Amniotic epithelial cell (primary cell): ENCODE results near the gene SLC35A1.
"Not testable (repeated sequence)": the region's sequence is repeated elsewhere in the genome, so short reads cannot be mapped to it uniquely, and the experiment has no call there.

ENCODE experiments used
- DNase-seq: peaks from one replicate; pipeline ENCODE4 v3.0.0-alpha.2; 2010; ENCODE audit warnings: low read depth

The SLC35A1 gene, protein sequence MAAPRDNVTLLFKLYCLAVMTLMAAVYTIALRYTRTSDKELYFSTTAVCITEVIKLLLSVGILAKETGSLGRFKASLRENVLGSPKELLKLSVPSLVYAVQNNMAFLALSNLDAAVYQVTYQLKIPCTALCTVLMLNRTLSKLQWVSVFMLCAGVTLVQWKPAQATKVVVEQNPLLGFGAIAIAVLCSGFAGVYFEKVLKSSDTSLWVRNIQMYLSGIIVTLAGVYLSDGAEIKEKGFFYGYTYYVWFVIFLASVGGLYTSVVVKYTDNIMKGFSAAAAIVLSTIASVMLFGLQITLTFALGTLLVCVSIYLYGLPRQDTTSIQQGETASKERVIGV

DNA sequence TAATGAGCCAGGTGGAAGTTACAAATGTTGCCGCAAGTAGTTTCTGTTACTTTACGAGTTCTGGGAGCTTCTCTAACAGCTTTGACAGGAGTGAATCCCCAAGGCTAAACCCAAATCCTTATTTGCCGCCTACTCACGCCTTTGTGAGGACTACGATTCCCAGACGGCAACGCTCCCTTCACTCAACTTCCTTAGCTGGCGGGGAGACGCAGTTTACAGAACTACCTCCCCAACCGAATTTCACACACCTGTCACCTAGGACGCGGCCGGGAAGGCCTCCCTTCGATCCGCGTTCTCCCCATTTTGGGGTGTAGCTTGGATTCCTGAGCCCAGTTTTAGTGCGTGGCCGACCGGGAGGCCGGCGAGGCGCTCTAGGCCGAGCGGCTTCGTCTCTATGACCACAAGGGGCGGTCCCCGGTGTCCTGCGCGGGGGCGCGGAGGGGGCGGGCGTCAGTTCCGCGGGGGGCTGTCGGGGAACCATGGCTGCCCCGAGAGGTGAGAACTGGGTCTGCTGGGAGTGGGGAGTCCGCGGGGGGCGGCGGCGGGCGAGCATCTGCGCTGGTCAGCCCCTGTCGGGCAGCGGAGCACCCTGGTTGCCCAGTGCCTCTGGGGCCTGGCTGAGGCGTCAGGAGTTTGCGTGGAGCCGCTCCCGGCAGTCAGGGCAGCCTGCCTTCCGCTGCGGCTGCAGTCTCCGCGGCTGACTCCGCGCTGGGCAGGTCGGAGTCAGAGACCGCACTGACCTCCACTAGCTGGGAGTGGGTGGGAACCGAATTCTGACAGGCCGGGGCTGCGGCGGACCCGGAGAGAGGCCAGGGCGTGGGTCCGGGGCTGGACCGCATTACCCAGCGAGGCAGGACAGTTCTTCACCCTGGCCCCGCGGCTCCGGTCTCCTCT, at the start of gene SLC35A1:
TSS of gene SLC35A1 (plus strand) at position 450 of the 894 bp plus-strand sequence. CDS start at position 480, 30 bp downstream.
- DNase-seq, result peak; percentile 76

DNA sequence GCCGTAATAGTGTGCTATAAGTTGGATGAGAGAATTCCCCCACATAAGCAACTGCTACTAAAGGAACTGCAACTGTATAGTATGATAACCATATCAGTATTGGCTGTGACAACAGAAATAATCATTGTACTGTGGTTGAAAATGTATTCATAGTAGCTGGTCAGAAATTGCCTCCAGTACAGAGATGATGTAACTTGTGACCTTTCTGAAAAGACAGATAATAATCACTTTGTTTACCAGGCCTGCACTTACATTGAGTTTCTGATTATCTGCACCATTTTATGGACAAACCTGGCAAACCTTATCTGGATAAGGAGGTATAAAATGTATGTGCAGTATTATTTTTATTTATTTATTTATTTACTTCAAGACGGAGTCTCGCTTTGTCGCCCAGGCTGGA, 46.0 kb upstream of the SLC35A1 start:
- DNase-seq, result no peak

DNA sequence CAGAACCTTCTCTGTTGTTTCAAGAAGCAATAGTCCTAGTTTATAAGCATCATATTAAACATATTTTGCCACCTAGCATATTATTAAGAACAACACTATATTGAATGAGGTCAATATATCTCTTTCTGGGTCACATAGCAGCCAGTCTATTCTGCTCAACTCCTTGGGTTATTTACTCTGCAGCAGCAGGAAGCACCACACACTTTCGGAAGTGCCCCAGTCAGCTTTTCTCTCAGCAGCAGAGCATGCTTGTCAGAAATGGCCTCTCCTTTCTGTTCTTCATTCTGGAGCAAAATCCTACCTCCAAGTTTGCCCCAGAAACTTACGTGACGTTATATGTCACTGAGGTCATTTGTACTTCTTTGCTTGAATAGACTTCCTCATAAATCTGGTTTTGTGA, 42.3 kb upstream of the SLC35A1 start:
- DNase-seq, result no peak

DNA sequence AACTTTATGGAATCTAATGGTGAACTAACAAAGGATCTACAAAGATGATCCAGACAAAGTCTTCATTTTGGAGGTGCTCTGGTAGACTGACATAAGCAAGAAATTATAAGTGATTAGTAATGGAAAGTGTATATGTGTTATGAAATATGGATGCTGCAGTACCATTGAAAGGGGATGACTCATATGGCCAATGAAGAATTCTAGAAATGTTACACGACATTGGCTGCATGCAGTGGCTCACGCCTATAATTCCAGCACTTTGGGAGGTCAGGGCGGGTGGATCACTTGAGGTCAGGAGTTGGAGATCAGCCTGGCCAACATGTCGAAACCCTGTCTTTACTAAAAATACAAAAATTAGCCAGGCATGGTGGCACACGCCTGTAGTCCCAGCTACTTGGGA, 41.5 kb upstream of the SLC35A1 start:
- DNase-seq, result peak; percentile 19

DNA sequence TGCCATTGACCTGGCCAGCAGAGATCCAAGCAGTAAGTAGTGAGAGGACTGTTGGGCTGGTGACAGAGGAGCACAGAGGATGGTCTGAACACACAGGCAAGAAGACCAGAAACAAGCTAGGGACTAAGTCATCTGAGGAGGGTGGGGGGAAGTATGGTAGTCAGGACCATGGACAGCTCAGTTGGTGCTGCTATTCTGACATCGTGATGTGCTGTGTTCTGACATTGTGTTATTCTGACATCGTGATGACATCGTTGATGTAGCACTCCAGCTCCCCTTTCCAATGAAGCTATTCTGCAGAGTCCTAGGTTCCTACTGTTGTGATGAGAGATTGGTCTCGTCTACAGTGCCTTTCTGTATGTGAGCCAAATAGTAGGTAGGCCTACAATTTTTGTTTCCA, 36.3 kb upstream of the SLC35A1 start:
- peak; percentile 78 for DNase-seq

DNA sequence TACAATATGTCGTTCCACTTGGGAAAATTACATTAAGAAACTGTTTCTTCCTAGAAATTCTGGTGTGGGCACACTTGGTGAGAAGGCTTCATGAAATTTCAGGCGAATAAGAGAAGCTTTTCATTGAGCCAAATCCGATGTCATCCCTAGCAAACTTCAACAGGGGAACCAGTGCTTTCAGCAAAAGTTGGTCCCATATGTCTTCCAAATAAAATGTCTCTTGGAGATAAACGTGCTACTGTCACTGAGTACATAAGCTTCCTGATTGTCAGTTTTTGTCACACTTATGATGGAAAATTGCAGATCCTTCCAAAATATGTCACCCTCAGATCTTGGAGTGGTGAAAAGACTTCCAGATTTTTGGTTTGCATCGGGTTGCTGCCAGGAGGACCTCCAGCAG, 31.1 kb upstream of the SLC35A1 start:
- DNase-seq, result no peak

DNA sequence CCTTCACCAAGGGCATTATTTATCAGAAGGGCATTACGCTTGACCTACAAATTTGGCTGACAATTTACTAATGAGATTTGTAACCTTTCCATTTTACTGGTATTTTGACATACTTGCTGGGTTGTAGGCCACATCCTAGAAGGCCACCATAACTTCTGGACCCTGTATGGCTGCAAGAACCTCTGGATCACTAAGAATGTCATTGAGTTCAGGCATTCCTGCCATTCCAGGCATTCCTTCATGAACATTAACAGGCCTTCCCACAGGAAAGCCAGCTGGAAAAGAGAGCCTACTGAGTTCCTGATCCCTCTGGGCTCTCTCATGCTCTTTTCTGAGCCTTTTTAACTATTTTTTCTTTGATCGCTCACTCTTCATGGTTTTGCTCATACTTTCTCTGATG, 28.4 kb upstream of the SLC35A1 start:
- no peak for DNase-seq

DNA sequence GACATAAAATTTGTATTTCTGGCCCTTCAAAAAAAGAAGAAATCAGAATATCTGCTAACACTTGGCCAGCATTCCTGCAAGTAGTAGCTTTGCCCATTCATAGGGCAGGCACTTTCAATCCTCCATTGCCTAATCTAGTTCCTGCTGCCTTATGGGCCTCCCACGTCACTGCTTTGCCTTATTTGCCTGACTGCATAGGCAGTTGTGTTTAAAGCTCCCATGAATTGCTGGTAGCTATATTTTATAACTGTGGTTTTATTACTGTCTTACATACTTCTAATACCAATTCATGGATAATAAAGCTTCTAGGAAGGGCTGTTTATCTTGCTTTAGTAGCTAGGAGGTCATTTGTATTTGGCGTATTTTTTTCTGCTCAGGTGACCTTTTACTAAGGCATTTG, 7.7 kb upstream of the SLC35A1 start:
- peak; percentile 34 for DNase-seq

DNA sequence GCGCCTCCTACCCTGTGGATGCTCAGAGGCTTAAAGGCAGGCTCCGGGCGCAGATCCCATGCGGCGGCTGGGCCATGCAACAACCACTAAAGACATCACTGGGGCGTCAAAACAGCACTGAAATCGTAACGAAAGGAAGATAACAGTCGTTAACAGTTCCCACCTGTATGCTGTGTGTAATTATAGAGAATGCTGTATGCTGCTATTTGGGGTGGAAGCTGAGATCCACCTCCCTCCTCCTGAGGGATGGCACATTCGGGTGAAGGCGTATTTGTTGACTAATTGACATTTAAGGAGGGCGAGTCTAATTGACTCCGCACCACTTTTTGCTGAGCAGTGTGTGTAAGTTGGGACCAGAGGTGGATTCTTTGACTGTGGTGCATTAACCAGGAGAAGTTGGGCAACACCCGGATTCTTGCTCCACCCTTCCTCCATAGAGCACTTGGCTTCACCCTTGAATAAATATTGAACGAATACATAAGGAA, 687 bp downstream of the SLC35A1 start:
- DNase-seq, result peak; percentile 58

DNA sequence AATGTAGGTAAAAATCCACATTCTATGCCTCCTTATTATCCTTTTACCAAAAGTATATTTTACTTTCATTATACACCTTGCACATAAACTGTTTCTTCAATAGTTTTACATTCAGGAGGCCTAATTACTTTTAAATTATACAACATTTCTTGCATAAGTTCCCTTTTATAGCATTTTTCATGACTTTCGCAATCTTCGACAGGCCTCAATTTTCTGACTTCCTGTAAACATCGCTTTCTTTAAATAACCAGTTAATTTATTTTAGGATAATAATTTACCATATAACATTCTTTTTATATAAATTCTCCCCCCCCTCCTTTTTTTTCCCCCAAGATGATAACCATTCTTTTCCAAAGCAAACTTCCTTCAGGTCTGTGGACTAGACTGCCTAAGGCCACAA, 9.2 kb downstream of the SLC35A1 start:
- no peak for DNase-seq

DNA sequence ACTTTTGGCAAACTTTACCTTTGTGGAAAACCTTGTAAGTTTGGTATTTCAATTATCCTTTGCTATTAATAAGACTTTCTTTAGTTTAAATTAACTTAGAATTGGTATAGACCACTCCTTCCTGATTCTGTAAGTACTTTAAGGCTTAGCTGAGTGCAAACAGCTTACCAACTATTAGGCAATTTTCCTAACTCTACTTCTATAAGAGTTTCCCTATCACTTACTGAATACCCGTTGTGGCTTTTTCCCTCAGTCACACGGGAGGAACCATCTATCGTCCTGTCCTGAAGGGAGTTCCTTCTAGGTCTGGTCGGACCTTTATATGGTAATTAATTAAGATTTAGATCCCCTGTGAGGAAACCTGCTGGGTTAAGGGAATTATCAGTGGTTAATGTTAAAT, 9.6 kb downstream of the SLC35A1 start:
- peak; percentile 10 for DNase-seq

DNA sequence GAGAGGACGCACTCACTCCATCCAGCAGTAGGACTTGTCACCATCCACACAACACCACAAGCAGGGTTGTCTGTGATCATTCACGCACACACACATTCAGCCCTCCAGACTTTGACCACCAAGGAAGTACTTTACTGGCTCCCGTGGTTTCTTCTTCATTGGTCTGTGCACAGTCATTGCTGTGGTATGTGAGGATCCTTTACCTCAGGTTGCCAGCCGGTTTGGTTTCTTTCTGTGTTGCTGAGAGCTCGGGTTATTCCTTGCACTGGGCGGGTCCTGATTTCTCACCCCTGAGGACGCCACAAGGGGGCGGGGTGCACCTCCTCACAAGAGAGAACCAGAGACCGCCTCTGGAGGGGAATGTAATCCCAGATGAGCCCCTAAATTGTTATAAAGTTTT, 11.2 kb downstream of the SLC35A1 start:
- DNase-seq, result peak; percentile 84

DNA sequence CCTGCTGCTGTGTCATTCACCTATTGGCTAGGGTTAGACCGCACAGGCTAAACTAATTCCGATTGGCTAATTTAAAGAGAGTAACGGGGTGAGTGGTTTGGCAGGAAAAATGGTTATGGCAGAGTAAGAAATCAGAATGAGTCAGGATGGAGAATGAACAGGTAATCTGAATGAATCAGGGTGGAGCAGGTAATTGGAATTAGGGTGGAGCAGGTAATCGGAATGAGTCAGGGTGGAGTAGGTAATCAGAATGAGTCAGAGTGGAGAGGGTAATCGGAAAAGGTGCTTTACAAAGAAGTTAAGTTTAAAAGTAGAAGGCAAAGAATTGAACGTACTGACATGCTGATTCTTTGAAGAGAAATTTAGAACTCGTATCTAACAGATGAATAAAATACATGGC, 11.7 kb downstream of the SLC35A1 start:
- DNase-seq, result no peak

DNA sequence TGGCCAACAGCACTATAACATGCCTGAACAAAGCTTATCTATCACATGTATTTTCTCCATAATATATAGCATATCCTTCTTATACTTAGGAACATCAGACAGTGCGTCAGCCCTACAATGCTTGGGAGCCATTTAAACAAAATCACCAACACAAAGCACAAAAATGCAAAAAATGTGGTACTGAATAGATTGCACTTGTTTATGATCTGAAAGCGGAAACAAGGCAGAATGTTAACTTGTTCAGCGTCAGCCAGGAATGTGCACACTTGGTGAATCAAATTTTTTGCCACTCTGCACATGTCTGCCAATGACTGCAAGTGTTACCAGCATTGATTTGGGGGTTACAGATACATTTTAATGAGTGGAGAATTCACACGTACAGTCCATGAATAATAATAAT, 14.8 kb downstream of the SLC35A1 start:
- DNase-seq, result peak; percentile 46

DNA sequence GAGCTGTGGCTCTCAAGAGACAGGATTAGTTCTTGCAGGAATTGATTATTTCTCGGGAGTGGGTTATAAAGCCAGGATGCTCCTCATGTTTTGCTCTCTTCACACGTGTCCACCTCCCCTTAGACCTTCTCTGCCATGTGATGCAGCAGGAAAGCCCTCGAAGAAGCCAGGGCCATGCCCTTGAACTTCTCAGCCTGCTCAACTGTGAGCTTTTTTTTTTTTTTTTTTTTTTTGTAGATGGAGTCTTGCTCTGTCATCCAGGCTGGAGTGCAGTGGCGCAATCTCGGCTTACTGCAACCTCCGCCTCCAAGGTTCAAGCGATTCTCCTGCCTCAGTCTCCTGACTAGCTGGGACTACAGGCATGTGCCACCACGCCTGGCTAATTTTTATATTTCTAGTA, 16.6 kb downstream of the SLC35A1 start:
- DNase-seq, result not testable (repeated sequence)

DNA sequence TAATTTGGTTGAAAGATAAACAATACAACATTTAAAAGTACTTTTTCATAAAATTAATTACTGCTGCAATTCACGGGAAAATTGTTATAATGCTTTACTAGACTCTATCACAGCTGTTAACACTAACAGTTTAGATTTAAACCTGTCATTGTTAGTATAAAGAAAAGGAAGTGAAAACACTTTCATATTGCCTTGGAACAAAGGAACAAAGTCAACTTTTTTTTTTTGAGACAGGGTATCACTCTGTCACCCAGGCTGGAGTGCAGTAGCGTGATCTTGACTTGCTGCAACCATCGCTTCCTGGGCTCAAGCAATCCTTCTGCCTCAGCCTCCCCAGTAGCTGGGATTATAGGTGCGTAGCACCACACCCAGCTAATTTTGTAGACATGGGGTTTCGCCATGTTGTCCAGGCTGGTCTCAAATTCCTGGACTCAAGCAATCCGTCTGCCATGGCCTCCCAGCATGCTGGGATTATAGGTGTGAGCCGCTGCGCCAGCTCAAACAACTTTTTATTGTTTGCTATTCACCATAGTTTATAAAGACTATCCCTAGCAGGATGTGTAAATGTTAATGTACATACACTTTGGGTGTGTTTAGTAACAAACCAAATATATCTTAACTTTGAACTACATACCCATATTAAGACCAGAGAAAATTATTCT, 22.1 kb downstream of the SLC35A1 start:
- DNase-seq, result no peak

DNA sequence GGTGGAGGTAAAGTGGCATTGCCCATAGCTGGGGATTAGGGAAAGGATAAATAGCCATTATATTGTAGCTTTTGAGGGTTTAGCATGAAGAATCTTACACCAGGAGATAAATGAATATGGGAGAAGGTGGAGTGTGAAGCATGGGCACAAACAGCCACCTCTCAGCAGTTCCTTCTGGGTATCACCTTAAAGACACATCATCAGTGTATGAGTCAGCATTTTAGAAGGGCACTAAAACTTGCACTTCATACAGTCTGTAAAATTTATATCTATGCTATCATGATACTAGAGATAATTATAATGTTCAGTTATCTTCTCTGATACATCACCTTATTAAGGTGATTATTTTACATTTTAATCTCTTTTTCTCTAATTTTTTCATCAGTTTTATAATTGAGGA, 25.3 kb downstream of the SLC35A1 start:
- DNase-seq, result no peak

DNA sequence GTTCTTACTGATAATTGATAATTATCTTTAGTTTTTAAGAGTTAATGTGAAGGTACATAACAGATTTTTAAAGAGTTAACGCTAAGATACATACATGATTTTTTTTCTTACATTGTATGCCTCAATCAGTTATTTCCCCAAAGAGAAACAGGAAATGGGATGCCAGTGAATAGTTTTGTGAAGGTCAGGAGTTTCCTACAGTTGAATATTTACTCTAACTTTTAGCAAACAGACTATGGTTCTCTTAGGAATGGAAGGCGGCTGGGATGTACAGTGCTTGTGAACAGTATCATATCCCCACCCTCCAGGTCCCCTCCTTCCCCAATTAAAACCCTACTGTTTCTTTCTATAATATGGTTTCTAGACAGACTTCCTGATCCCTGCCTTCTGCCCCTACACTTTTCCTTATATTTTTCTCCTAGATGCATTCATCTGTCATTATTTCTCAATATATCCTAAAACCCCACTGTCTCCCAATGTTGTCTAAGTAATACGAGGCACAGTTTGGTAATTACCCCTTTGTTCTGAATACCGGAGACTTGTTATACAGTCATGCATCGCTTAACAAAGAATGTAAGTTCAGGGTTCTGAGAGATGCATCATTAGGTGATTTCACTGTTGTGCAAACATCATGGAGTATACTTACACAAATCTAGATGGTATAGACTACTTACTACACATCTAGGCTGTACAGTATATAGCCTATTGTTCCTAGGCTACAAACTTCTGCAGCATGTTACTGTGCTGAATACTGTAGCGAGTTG, 29.2 kb downstream of the SLC35A1 start:
- peak; percentile 8 for DNase-seq

DNA sequence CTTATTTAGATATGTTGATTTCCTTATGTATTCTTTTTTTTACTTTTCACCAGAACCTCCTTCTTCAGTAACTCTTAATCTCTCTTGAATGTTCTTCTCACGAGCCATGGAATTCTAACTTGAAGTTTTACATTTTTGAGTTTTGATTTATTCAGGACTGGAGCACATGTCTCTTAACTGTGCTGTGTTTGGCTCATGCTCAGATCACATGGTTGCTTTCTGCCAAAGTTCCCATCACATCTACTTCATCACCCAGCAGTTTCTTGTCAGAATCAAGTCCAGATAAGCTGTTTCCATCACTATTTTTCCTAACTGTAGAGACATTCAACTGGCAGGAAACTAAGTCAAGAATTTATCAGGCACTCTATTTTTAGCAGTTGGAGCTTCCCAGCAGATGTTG, 31.7 kb downstream of the SLC35A1 start:
- peak; percentile 68 for DNase-seq

DNA sequence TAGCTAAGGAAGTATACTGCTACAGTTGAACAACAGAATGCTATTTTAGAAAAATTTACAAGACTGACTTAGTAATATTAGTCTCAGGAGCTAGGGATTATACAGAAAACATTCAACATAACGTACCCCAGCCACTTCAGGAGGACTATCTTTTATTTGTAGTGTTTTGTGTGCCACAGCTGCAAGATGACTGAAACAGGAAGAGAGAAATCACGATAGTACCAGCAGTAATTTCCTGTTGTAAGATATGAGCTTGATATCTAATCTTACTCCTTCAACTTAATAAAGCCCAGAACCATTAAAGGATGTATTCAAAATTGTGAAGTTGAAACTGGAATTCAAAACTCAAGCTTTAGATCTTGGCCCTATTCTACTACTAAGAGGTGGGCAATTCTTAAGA, 42.1 kb downstream of the SLC35A1 start:
- no peak for DNase-seq

DNA sequence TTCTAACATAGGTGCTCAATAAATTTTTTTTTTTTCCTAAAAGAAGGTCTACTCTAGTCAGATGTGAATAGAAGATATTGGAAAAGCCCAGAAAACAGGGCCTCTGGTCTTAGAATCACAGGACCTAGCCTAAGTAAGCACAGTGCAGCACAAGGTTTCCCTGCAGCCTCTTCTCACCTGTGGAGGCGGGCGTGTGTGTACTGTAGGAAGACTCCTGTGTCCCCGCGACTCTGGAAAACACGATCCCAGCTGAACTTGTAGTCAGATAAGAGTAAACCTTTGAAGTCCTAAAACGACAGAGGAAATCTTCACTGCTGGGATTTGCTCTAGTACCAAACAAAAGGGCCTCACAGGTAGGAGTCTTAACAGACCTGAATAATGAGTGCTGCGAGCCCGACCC, 45.7 kb downstream of the SLC35A1 start:
- no peak for DNase-seq

DNA sequence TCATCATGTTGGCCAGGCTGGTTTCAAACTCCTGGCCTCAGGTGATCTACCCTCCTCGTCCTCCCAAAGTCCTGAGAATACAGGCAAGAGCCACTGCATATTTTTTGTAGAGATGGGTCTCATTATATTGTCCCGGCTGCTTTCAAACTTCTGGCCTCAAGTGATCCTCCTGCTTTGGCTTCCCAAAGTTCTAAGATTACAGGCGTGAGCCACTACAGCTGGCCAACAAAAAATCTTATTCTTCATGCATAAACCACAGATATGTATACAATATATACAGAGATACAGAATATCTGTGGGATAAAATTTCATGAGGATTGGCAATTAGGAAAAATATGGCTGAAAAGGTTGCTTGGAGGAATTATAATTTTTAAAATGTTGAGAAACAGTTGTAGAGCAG, 49.9 kb downstream of the SLC35A1 start:
- DNase-seq, result no peak
